Activated naive CD4-positive, alpha-beta T cell (primary cell): Measurements from ENCODE around the gene FAM20A.
"Not testable (repeated sequence)": the region's sequence is repeated elsewhere in the genome, so short reads cannot be mapped to it uniquely, and the experiment has no call there.

Experiments used
- DNase-seq, 4 experiments: peaks; one replicate each; lab custom pipeline; 2025; lab: John Stamatoyannopoulos, UW

FAM20A gene

GRCh38 chr17:68589086-68589485 lies 12.1 kb downstream of the FAM20A start:
- no peak for DNase-seq

- no peak for DNase-seq
Measured at GRCh38 chr17:68588362-68588761, 12.8 kb downstream of the FAM20A start.

GRCh38 chr17:68587847-68588246 lies 13.3 kb downstream of the FAM20A start:
- no peak for DNase-seq

GRCh38 chr17:68587026-68587425 lies 14.1 kb downstream of the FAM20A start:
- DNase-seq, result no peak

- DNase-seq, result no peak
Measured at GRCh38 chr17:68585643-68586042, 15.5 kb downstream of the FAM20A start.

GRCh38 chr17:68584581-68585303 lies 16.4 kb downstream of the FAM20A start:
- no peak for DNase-seq

- not testable (repeated sequence) for DNase-seq
Measured at GRCh38 chr17:68582867-68583266, 18.3 kb downstream of the FAM20A start.

GRCh38 chr17:68581863-68582645 lies 19.1 kb downstream of the FAM20A start:
- DNase-seq, result no peak

GRCh38 chr17:68580236-68580770 lies 20.9 kb downstream of the FAM20A start:
- DNase-seq, result no peak

- DNase-seq, result no peak
Measured at GRCh38 chr17:68579194-68579927, 21.8 kb downstream of the FAM20A start.

GRCh38 chr17:68578236-68578635 lies 22.9 kb downstream of the FAM20A start:
- DNase-seq, result no peak

- no peak for DNase-seq
Measured at GRCh38 chr17:68577497-68577821, 23.7 kb downstream of the FAM20A start.

- no peak for DNase-seq
Measured at GRCh38 chr17:68576811-68577496, 24.2 kb downstream of the FAM20A start.

- DNase-seq, result no peak
Measured at GRCh38 chr17:68576137-68576536, 25.0 kb downstream of the FAM20A start.

GRCh38 chr17:68573338-68573737 lies 27.8 kb downstream of the FAM20A start:
- no peak for DNase-seq

GRCh38 chr17:68572138-68572842 lies 28.9 kb downstream of the FAM20A start:
- no peak for DNase-seq

GRCh38 chr17:68570526-68570925 lies 30.6 kb downstream of the FAM20A start:
- DNase-seq, result no peak

- no peak for DNase-seq
Measured at GRCh38 chr17:68569346-68569745, 31.8 kb downstream of the FAM20A start.

GRCh38 chr17:68568581-68568980 lies 32.6 kb downstream of the FAM20A start:
- DNase-seq, result no peak

- no peak for DNase-seq
Measured at GRCh38 chr17:68567581-68567980, 33.6 kb downstream of the FAM20A start.

- no peak for DNase-seq
Measured at GRCh38 chr17:68567035-68567434, 34.1 kb downstream of the FAM20A start.

- no peak for DNase-seq
Measured at GRCh38 chr17:68566442-68566738, 34.8 kb downstream of the FAM20A start.
